ENCODE data around the gene SMIM35. TPM values are rescaled to one million over a fixed set of nuclear protein-coding genes. Genes with fewer than 3 reads are reported as not detected.

SMIM35 gene
- total RNA-seq, 1 donor = not detected

GRCh38 chr11:118091690-118092089 is 4.9 kb upstream of the SMIM35 start:
- H3K4me1 ChIP-seq (ENCODE audit: insufficient read depth, low read length) = no peaks in the 10 kb centered on the region
- H3K4me3 ChIP-seq (ENCODE audit: insufficient read depth, low read length) = no peak overlapping the region
- no peak for DNase-seq (ENCODE audit: insufficient read length, low spot score, missing footprints)
- H3K27me3 ChIP-seq (ENCODE audit: insufficient read depth, low read length) = no peaks in the 10 kb centered on the region
- no peak overlapping the region for H3K4me2 ChIP-seq (ENCODE audit: insufficient read depth, low read length)
- H3K9me3 ChIP-seq (ENCODE audit: low read depth, low read length) = no peaks in the 10 kb centered on the region
- TF ChIP-seq CTCF (IDR thresholded peaks at IDR 0.05; ENCODE audit: extremely low read depth, low read depth, low read length) = no peak
- H3K79me2 ChIP-seq (ENCODE audit: insufficient read depth, low read length) = no peaks in the 10 kb centered on the region
- H3K27ac ChIP-seq (ENCODE audit: low read depth, low read length) = no peak overlapping the region
- no peaks in the 10 kb centered on the region for H4K20me1 ChIP-seq (ENCODE audit: insufficient read depth, low read length)
- no peak overlapping the region for H2AFZ ChIP-seq (ENCODE audit: low read length)
- H3K36me3 ChIP-seq (ENCODE audit: insufficient read depth, low read length) = no peaks in the 10 kb centered on the region

- no peak for DNase-seq (ENCODE audit: insufficient read length, low spot score, missing footprints)
- H2AFZ ChIP-seq (ENCODE audit: low read length) = no peak overlapping the region
- no peak overlapping the region for H3K4me2 ChIP-seq (ENCODE audit: insufficient read depth, low read length)
- no peaks in the 10 kb centered on the region for H3K79me2 ChIP-seq (ENCODE audit: insufficient read depth, low read length)
- H3K9me3 ChIP-seq (ENCODE audit: low read depth, low read length) = no peaks in the 10 kb centered on the region
- no peaks in the 10 kb centered on the region for H3K36me3 ChIP-seq (ENCODE audit: insufficient read depth, low read length)
- no peak overlapping the region for H3K27ac ChIP-seq (ENCODE audit: low read depth, low read length)
- H4K20me1 ChIP-seq (ENCODE audit: insufficient read depth, low read length) = no peaks in the 10 kb centered on the region
- TF ChIP-seq CTCF (IDR thresholded peaks at IDR 0.05; ENCODE audit: extremely low read depth, low read depth, low read length) = no peak
- H3K4me1 ChIP-seq (ENCODE audit: insufficient read depth, low read length) = no peaks in the 10 kb centered on the region
- H3K27me3 ChIP-seq (ENCODE audit: insufficient read depth, low read length) = no peaks in the 10 kb centered on the region
- no peak overlapping the region for H3K4me3 ChIP-seq (ENCODE audit: insufficient read depth, low read length)
These were observed 3.9 kb upstream of the SMIM35 start for GRCh38 chr11:118090545-118091162.

- Histone ChIP-seq H2AFZ (ENCODE audit: low read length) (no peak overlapping the region), H3K4me3 (ENCODE audit: insufficient read depth, low read length) (no peak overlapping the region), H3K27me3 (ENCODE audit: insufficient read depth, low read length) (no peaks in the 10 kb centered on the region), H3K4me2 (ENCODE audit: insufficient read depth, low read length) (no peak overlapping the region), H3K79me2 (ENCODE audit: insufficient read depth, low read length) (no peaks in the 10 kb centered on the region), H3K27ac (ENCODE audit: low read depth, low read length) (no peak overlapping the region), H3K36me3 (ENCODE audit: insufficient read depth, low read length) (no peaks in the 10 kb centered on the region), H3K4me1 (ENCODE audit: insufficient read depth, low read length) (no peaks in the 10 kb centered on the region), H4K20me1 (ENCODE audit: insufficient read depth, low read length) (no peaks in the 10 kb centered on the region), H3K9me3 (ENCODE audit: low read depth, low read length) (no peaks in the 10 kb centered on the region)
- no peak for TF ChIP-seq CTCF (IDR thresholded peaks at IDR 0.05; ENCODE audit: extremely low read depth, low read depth, low read length)
- DNase-seq (ENCODE audit: insufficient read length, low spot score, missing footprints) = no peak
These were observed 1.8 kb upstream of the SMIM35 start for GRCh38 chr11:118088531-118088930.

- H3K36me3 ChIP-seq (ENCODE audit: insufficient read depth, low read length) = no peaks in the 10 kb centered on the region
- TF ChIP-seq CTCF (IDR thresholded peaks at IDR 0.05; ENCODE audit: extremely low read depth, low read depth, low read length) = no peak
- peaks cover 3% of the 10 kb centered on the region for H3K27me3 ChIP-seq (ENCODE audit: insufficient read depth, low read length)
- no peak overlapping the region for H3K4me3 ChIP-seq (ENCODE audit: insufficient read depth, low read length)
- no peaks in the 10 kb centered on the region for H4K20me1 ChIP-seq (ENCODE audit: insufficient read depth, low read length)
- H3K4me1 ChIP-seq (ENCODE audit: insufficient read depth, low read length) = no peaks in the 10 kb centered on the region
- H3K79me2 ChIP-seq (ENCODE audit: insufficient read depth, low read length) = no peaks in the 10 kb centered on the region
- H3K4me2 ChIP-seq (ENCODE audit: insufficient read depth, low read length) = no peak overlapping the region
- H3K27ac ChIP-seq (ENCODE audit: low read depth, low read length) = no peak overlapping the region
- no peak overlapping the region for H2AFZ ChIP-seq (ENCODE audit: low read length)
- DNase-seq (ENCODE audit: insufficient read length, low spot score, missing footprints) = no peak
- no peaks in the 10 kb centered on the region for H3K9me3 ChIP-seq (ENCODE audit: low read depth, low read length)
These were observed 1.2 kb upstream of the SMIM35 start for GRCh38 chr11:118087931-118088330.
